Measurements from ENCODE around the gene PRR36. TPM values are rescaled to one million over a fixed set of nuclear protein-coding genes. Genes with fewer than 3 reads are reported as not detected.
A peak's percentile ranks its signal among the peaks of the same experiment; 100 is the strongest.

PRR36 gene
- total RNA-seq, 1 donor from 2014 or later: 0.80 TPM

DNA sequence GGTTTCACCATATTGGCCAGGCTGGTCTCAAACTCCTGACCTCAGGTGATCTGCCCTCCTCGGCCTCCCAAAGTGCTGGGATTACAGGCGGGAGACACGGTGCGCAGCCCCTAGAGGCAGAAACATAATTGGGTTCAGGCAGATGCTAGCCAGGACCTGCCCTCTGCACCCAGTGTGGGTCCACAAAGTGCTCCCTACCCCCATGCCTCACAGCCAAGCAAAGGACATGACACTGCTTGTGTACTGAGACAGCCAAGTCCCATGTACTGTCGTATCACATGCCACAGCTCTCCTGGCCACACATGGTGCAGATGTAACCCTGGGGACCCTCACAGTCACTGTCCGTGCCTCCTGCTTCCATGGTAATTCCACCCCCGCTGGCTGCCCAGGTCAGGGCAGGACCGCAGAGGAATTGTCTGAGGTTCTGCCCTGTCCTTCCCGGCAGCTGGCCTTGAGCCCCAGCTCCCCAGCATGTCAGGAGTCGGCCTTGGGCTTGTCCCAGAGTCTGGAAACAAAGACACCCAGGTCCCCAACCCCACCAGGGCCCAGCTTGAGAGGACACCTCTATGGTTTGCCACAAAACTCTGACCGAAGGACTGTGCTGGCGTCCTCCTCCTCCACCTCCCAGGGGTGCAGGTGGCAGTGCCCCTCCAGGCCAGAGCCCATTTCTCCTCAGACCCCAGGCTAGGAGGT, 7.6 kb downstream of the PRR36 start:
- Mint-ChIP-seq H3K36me3 (ENCODE audit: low read depth) (no peaks in the 10 kb centered on the region), H3K4me1 (ENCODE audit: low read depth) (peaks cover 19% of the 10 kb centered on the region), H3K27ac (ENCODE audit: unreplicated experiment) (no peak overlapping the region), H3K9me3 (ENCODE audit: low read depth) (no peaks in the 10 kb centered on the region), H3K27me3 (ENCODE audit: low read depth) (peaks cover 4% of the 10 kb centered on the region), H3K4me3 (ENCODE audit: unreplicated experiment) (no peak overlapping the region)
- TF ChIP-seq, protein P1, sequence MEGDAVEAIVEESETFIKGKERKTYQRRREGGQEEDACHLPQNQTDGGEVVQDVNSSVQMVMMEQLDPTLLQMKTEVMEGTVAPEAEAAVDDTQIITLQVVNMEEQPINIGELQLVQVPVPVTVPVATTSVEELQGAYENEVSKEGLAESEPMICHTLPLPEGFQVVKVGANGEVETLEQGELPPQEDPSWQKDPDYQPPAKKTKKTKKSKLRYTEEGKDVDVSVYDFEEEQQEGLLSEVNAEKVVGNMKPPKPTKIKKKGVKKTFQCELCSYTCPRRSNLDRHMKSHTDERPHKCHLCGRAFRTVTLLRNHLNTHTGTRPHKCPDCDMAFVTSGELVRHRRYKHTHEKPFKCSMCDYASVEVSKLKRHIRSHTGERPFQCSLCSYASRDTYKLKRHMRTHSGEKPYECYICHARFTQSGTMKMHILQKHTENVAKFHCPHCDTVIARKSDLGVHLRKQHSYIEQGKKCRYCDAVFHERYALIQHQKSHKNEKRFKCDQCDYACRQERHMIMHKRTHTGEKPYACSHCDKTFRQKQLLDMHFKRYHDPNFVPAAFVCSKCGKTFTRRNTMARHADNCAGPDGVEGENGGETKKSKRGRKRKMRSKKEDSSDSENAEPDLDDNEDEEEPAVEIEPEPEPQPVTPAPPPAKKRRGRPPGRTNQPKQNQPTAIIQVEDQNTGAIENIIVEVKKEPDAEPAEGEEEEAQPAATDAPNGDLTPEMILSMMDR (IDR thresholded peaks at IDR 0.05): no peak
- peak; percentile 80 for DNase-seq (ENCODE audit: low spot score)

DNA sequence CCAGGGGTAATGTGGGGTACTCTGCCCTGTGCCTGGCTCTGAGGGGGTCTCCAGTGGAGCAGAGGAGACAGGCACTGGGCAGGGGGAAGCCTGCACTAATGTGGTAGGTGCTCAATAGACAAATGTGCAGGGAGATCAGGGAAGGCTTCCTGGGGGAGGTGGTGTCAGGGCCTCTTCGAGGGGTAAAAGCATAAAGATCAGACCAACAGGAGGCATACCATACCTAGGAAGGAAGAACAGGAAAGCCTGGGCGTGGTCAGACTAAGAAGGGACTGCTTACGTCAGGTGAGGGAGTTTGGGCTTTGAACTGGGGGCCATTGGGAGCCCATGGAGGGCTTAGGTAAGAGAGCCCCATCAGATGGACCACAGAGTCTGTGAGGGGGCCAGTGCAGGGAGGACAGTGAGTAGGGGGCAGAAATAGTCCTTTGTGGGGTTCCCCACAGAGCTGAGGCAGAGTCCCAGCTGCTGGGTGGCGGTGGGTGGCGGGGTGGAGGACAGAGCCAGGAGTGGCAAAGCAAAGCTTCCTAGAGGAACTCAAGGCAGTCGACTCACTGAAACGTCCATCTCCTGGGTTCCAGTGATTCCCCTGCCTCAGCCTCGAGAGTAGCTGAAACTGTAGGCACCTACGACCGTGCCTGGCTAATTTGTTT, 8.8 kb downstream of the PRR36 start:
- no peaks in the 10 kb centered on the region for H3K9me3 Mint-ChIP-seq (ENCODE audit: low read depth)
- H3K36me3 Mint-ChIP-seq (ENCODE audit: low read depth): no peaks in the 10 kb centered on the region
- peaks cover 9% of the 10 kb centered on the region for H3K4me1 Mint-ChIP-seq (ENCODE audit: low read depth)
- TF ChIP-seq, protein P1 (IDR thresholded peaks at IDR 0.05): no peak
- no peak for DNase-seq (ENCODE audit: low spot score)
- H3K4me3 Mint-ChIP-seq (ENCODE audit: unreplicated experiment): no peak overlapping the region
- H3K27me3 Mint-ChIP-seq (ENCODE audit: low read depth): peaks cover 3% of the 10 kb centered on the region
- no peak overlapping the region for H3K27ac Mint-ChIP-seq (ENCODE audit: unreplicated experiment)

DNA sequence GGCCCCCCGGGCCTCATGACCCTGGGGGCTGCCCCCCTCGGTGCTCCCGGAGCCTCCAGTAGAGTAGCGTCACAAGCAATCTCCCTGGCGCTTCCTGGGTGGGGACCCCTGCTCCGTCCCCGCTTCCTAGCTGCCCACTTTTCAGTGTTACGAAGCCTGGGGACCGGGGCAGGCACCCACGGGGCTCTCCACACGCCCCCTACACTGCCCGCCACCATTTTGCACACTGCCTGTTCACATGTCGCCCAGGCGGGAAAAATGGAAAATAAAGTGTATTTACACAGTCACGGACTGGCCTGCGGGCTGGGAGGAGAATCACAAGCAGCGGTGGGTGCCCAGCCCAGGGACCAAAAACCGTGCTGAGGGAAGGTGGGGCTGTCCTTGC, 9.5 kb downstream of the PRR36 start:
- no peak overlapping the region for H3K4me3 Mint-ChIP-seq (ENCODE audit: unreplicated experiment)
- no peak for DNase-seq (ENCODE audit: low spot score)

DNA sequence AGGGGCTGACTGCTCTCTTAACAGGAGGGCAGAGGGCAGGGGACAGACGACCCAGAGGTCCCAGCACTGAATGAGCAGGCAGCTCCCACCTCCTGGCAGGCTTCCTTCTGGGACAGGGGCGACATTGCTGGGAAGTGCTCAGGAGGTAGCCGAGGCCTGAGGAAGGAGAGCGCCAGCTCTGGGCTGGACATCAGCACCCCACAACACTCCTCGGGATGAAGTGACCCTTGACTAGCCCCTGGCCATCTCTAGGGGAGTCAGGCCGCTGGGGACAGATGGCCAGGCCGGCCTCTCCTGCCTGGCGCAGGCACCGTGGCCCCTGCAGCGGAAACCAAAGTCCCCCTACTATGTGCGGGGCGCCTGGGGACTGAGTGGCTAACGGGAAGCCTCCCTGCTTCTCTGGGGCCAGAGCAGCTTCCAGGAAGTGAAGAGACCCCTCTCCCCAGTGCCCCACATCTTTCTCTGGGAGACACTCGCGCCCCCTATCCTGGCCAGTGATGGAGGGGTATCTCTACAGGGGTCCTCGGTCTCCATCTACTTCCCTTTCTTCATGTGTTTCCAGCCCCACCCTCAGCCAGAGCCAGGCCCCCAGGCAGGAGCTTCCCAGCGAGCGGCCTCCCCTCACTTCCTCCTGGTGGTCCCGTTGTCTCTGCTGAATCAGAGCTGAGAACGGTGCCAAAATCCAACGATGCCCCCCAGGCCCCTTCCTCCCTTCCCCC, 10.1 kb downstream of the PRR36 start:
- H3K27ac Mint-ChIP-seq (ENCODE audit: unreplicated experiment): no peak overlapping the region
- H3K36me3 Mint-ChIP-seq (ENCODE audit: low read depth): no peaks in the 10 kb centered on the region
- H3K4me3 Mint-ChIP-seq (ENCODE audit: unreplicated experiment): no peak overlapping the region
- DNase-seq (ENCODE audit: low spot score): no peak
- peaks cover 9% of the 10 kb centered on the region for H3K4me1 Mint-ChIP-seq (ENCODE audit: low read depth)
- H3K27me3 Mint-ChIP-seq (ENCODE audit: low read depth): peaks cover 3% of the 10 kb centered on the region
- H3K9me3 Mint-ChIP-seq (ENCODE audit: low read depth): no peaks in the 10 kb centered on the region
- TF ChIP-seq, protein P1 (IDR thresholded peaks at IDR 0.05): no peak

More for the DNA sequence above, 9.5 kb downstream of the PRR36 start:
- no peak overlapping the region for H3K27ac Mint-ChIP-seq (ENCODE audit: unreplicated experiment)
- H3K27me3 Mint-ChIP-seq (ENCODE audit: low read depth): peaks cover 3% of the 10 kb centered on the region
- peaks cover 9% of the 10 kb centered on the region for H3K4me1 Mint-ChIP-seq (ENCODE audit: low read depth)
- no peaks in the 10 kb centered on the region for H3K9me3 Mint-ChIP-seq (ENCODE audit: low read depth)
- no peaks in the 10 kb centered on the region for H3K36me3 Mint-ChIP-seq (ENCODE audit: low read depth)
- TF ChIP-seq, protein P1 (IDR thresholded peaks at IDR 0.05): no peak
